ENCODE measurements around the gene STPG1.
A peak's percentile ranks its signal among the peaks of the same experiment; 100 is the strongest.

STPG1 gene

GRCh38 chr1:24426744-24427544 is 13.4 kb upstream of the STPG1 start:
- DNase-seq = no peak

GRCh38 chr1:24425922-24426321 is 12.3 kb upstream of the STPG1 start:
- no peak for DNase-seq

GRCh38 chr1:24425441-24425840 is 11.9 kb upstream of the STPG1 start:
- no peak for DNase-seq

- no peak for DNase-seq
Measured at GRCh38 chr1:24424990-24425389, 11.4 kb upstream of the STPG1 start.

- no peak for DNase-seq
Measured at GRCh38 chr1:24424207-24424606, 10.6 kb upstream of the STPG1 start.

GRCh38 chr1:24421502-24421901 is 7.9 kb upstream of the STPG1 start:
- DNase-seq = no peak

GRCh38 chr1:24420547-24420946 is 7.0 kb upstream of the STPG1 start:
- no peak for DNase-seq

- DNase-seq = no peak
Measured at GRCh38 chr1:24418898-24419628, 5.5 kb upstream of the STPG1 start.

- DNase-seq = no peak
Measured at GRCh38 chr1:24417681-24418080, 4.1 kb upstream of the STPG1 start.

GRCh38 chr1:24416666-24417391 is 3.2 kb upstream of the STPG1 start:
- DNase-seq = no peak

GRCh38 chr1:24415910-24416665 is 2.5 kb upstream of the STPG1 start:
- no peak for DNase-seq

- peak; percentile 93 to 96 for DNase-seq
Measured at GRCh38 chr1:24415334-24415909, 1.8 kb upstream of the STPG1 start, which contains the start of gene NIPAL3. NIPAL3 (plus strand) TSS chr1:24415802; CDS start chr1:24419548, 3,746 bp downstream.

GRCh38 chr1:24414775-24415333 is 1.3 kb upstream of the STPG1 start:
- no peak for DNase-seq

GRCh38 chr1:24412408-24412807 is 1.2 kb downstream of the STPG1 start:
- no peak for DNase-seq

GRCh38 chr1:24411963-24412362 is 1.6 kb downstream of the STPG1 start:
- DNase-seq = no peak

- DNase-seq = no peak
Measured at GRCh38 chr1:24410750-24411149, 2.8 kb downstream of the STPG1 start.

- DNase-seq = no peak
Measured at GRCh38 chr1:24409535-24409934, 4.0 kb downstream of the STPG1 start.

GRCh38 chr1:24406788-24407187 is 6.8 kb downstream of the STPG1 start:
- DNase-seq = no peak

GRCh38 chr1:24403806-24404205 is 9.8 kb downstream of the STPG1 start:
- DNase-seq = no peak

- DNase-seq = no peak
Measured at GRCh38 chr1:24400065-24400464, 13.5 kb downstream of the STPG1 start.

GRCh38 chr1:24393892-24394291 is 19.7 kb downstream of the STPG1 start:
- no peak for DNase-seq
